Measurements from ENCODE around the gene TCTA.
"Not testable (repeated sequence)": the region's sequence is repeated elsewhere in the genome, so short reads cannot be mapped to it uniquely, and the experiment has no call there.

TCTA gene, protein sequence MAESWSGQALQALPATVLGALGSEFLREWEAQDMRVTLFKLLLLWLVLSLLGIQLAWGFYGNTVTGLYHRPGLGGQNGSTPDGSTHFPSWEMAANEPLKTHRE

DNA sequence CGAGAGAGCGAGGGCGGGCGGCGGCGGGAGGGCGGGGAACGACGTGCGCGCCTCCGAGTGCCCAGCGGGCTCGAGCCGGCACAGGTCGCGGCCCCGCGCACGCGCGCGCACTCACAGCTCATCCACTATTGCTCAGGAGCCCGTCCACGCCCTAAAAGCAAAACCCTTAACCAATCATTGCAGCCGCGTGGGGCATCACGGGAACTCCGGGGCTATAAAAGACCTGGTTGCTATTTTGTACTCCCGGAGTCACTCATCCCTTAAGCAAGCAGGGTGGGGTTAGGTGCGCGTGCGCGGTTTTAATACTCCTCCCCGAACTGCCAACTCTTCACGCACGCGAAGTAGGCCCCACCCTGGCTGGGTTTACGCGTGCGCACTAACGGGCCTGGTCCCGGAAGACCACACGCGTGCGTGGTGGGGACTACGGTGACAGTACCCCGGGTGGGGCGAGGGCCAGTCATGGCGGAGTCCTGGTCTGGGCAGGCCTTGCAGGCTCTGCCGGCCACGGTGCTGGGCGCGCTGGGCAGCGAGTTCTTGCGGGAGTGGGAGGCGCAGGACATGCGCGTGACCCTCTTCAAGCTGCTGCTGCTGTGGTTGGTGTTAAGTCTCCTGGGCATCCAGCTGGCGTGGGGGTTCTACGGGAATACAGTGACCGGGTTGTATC lies at the start of gene TCTA, which contains the start of gene RHOA:
Gene TCTA, plus strand, starts transcription at position 456 of the 664 bp plus-strand sequence. Its CDS starts 4 bp downstream, at position 460.
Gene RHOA, minus strand, starts transcription at position 9 of the 664 bp plus-strand sequence. CDS start 36,387 bp downstream, outside the sequence.
- DNase-seq: peak; percentile 99

DNA sequence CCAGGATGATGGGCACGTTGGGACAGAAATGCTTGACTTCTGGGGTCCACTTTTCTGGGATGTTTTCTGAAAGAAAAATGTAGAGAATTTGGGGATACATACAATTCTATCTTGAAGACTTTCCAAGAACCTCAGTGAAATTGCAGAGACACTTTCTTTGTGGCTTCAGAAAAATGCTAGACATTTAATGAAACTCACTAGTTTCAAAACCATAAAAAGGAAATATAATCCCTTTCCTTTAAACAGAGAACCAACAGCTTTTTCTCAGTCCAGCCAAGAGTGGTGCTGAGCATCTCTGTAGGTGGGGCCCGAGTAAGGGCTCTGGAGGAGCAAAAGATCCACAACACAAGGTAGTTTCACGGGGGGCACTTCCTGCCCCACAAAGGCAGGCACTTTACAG lies 49.7 kb upstream of the TCTA start:
- DNase-seq: no peak

DNA sequence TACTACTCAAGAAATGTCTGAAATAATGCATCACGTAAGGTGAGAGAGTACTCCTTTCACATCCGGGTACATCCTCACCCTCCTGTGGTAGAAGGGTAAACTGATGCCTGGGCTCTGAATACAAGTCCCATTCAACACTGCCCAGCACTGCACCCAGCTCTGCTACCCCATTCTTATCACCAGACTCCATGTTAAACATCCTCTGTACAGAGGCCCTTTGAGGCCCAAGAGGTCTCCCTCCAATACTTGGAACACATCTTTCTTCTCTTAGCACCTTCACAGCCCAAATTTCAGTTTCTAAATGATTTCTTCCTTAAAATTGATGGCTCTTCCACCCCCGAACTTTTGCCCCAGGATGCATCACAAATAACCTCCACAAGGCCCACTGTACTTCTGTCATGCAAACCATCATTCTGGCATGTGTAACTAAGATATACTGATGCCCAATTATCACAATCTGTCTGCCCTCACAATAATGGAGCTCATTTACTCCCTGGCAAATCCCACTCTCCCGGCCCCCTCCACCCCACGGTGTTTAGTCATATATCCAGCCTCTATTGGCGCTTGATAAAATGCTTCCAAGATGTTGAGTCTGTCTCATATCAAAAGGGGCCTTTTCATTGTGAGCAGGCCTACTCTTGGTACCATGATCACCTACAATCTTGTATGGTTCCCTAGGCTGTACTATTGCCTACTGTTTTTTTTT lies 41.5 kb upstream of the TCTA start:
- DNase-seq: no peak

DNA sequence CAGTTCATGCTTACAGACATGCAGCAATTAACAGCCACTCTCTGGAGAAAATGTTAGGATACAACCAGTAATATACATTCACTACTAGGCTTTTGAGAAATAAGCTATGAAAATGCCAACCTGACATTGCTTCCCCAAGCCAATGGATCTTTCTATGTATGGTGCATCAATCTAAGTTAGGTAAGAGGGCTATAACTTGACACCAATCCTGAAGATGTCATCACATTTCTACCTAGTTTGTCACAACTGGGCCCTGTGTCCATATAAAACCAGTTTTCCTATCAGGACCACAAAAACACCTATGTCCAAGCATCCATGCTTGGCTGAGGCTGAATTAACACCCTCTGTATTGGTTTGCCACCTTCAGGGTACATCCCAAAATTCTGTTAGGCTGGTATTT lies 40.3 kb upstream of the TCTA start:
- DNase-seq: no peak

DNA sequence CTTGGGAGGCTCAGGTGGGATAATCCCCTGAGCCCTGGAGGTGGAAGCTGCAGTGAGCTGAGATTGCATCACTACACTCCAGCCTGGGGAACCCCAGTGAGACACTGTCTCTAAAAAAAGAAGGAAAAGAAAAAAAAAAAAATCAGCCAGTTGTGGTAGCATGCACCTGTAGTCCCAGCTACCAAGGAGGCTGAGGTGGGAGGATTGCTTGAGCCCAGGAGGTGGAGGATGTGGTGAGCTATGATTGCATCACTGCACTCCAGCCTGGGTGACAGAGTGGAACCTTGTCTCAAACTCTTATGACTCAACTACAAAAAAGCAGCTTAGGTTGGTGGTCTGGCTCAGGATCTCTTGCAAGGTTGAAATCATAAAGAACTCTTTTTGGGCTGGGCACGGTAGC lies 34.7 kb upstream of the TCTA start:
- no peak for DNase-seq

DNA sequence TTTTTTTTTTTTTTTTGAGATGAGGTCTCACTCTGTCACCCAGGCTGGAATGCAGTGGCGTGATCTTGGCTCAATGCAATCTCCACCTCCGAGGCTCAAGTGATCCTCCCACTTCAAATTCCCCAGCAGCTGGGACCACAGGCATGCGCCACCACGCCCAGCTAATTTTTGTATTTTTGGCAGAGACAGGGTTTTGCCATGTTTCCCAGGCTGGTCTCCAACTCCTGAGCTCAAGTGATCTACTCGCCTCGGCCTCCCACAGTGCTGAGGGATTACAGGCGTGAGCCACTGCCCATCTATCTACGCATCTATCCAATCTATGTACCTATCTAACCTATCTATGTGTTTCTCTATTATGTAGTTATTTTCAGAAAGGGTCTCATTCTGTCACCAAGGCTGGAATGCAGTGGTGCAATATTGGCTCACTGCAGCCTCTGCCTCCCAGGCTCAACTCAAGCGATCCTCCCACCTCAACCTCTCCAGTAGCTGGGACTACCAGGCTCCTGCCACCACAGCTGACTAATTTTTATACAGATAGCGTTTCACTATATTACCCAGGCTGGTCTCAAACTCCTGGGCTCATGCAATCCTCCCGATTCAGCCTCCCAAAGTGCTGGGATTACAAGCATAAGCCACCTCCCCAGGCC lies 33.9 kb upstream of the TCTA start:
- no peak for DNase-seq

DNA sequence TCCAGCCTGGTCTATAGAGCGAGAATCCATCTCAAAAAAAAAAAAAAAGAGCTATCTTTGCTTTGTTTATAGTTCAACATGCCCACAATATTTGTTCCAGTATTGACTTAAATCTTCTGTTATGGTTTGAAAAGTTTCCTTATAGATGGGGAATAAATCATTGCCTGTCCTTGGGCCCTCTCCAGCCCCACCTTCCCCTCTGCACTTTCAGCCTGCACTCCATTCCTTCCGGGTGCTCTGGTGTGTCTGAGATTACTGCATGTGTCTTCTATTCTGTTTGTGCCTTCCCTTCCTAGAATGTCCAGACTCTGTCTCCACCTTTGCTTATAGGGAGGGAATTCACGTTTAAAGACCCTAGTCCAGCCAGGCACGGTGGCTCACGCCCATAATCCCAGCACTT lies 28.8 kb upstream of the TCTA start:
- no peak for DNase-seq

DNA sequence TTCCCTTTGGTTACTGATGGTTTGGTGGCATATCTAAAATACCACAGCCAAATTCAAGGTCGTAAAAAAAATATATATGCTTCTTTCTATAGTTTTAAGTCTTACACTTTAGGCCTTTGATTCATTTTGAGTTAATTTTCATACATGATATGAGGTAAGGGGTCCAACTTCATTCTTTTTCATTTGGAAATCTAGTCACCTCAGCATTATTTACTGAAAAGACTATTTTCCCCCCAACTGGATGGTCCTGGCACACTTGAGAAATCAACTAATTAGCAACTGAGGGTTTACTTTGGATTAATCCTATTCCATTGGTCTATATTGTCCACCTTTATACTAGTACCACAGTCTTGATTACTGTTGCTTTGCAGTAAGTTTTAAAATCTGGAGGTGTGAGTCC lies 26.6 kb upstream of the TCTA start:
- DNase-seq: no peak

DNA sequence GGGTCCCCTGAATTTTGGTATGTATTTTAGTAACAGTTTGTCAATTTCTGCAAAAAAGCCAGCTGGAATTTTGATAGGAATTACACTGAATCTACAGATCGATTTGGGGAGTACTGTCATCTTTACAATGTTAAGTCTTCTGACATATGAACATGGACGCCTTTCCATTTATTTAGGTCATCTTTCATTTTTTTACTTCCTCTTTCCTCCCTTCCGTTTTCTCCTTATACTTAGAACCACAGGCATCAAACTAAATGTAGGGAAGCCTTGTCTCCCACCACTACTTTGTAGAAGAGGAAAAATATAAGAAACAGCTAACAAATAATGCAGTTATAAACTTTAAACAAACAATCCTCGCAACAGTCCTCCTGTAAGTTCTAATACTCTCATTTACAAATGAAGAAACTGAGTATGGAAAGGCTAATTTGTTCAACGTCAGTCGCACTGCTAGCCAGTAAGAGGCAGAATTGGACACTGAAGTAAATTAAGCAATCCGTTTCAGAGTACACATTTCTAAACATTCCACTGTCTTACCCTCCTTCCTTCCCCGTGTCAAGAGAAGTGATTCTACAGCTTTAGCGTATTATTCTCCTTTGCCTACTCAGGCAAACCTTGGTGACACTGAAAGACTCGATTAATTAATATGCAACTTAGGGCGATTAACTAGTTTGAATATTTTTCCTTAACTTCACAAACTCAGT lies 26.0 kb upstream of the TCTA start:
- no peak for DNase-seq

DNA sequence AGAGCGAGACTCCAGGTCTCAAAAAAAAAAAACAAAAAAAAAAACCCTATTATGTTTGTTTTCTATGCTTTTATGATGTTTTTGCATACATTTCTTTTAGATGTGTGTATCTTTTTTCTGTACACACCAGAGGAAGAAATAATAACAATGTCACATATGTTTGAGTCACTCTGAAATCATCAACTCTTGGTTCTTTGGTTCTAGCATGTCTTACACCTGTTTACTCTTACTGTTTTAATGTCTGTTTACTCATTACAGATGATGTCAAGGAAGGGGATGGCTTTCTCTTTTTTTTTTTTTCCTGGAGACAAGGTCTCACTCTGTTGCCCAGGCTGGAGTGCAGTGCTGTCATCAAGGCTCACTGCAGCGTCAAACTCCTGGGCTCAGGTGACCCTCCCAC lies 24.5 kb upstream of the TCTA start:
- no peak for DNase-seq

DNA sequence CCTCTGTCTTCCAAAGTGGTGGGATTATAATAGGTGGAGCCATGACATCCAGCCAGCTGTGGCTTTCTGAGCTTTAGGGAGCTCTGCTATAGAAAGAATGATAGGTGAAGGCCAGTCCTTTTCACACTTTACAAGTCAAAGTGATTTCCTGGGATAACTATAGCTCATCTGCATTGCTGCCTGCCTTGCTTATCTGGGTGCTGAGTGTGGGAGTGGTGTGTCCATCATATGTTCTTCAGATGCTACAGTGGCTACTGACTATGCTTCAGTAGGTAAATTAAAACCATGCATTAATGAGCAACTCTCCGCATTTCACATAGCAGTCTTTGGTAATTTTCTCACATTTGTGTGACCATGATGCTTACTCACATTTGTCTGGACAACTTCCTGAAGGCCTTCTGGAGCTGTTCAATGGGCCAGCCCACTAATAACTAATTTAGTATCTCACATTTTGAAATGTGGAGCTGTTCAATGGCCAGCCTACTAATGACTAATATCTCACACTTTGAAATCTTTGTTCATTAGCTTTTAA lies 23.9 kb upstream of the TCTA start:
- no peak for DNase-seq

DNA sequence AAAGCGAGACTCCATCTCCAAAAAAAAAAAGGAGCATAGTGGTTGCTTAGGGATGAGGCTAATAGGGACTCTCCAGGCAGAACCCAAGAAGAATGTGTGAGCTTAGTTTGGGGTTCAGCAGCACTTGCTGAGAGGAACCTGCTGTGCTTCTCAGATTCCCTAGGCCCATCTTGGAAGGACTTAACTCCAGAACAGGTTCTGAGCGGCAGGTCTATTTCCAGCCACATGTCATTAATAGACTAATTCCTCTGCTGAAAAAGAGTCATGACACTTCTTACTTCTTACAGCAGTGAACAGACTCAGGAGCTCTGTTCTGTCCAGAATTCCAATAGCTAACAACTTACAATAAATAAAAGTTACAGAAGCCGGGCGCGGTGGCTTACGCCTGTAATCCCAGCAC lies 22.9 kb upstream of the TCTA start:
- DNase-seq: no peak

DNA sequence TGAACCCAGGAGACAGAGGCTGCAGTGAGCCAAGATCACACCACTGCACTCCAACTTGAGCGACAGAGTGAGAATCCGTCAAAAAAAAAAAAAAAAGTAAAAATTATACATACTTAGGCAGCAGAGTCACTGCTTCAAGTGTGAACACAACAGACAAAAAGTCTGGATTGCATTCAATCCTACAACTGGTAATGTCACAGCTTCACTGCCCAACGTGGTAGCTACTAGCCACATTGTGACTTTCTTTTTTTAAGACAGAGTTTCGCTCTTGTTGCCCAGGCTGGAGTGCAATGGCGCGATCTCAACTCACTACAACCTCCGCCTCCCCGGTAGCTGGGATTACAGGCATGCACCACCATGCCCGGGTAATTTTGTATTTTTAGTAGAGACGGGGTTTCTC lies 20.9 kb upstream of the TCTA start:
- DNase-seq: not testable (repeated sequence)

DNA sequence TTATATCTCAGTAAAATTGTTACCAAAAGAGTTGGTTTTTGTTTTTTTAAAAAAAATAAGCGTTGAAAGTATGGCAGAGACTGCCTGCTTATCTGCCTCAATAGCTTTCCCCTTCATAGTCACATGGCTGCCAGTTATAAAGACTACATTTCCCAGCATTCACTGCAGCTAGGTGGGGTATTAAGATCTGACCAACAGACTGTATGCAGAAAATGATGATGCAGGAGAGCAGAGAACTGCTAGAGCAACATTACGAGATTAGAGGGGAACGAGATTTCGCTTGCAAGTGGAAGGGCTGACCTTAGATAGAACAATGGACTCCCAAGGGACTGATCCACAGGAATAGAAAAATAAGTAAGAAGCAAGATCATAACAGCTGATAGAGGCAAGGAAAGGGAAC lies 14.8 kb upstream of the TCTA start:
- DNase-seq: no peak

DNA sequence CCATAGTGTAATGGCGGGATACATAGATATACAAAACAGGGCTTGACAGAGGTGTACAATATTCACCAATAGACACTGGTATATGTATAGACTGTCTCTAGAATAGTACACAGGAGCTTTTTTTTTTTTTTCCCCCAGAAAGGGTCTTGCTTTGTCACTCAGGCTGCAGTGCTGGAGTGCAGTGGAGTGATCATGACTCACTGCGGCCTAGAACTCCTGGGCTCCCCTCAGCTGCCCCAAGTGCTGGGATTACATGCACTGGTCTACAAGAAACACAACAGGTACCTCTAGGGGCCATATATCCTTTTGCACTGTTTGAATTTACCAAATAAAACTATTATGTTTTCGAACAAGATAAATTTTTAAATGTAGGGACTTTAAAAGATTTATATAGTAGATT lies 12.8 kb upstream of the TCTA start:
- no peak for DNase-seq

DNA sequence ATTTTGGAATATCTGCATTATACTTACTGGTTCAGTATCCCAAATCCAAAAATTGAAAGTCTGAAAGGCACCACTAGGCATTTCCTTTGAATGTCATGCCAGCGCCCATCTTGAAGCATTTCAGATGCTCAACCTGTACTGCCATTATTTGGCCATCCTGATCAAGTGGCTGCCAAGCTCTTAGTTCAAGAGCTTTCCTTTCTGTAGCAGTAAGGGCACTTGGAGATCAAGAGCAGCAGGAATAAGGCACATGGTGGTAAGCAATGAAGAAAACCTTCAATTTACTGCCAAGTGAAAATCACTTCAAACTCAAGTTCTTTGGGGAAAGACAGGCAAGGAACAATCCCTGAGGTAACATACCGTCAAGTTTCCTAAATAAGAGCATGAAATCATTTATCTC lies 10.5 kb upstream of the TCTA start:
- no peak for DNase-seq

DNA sequence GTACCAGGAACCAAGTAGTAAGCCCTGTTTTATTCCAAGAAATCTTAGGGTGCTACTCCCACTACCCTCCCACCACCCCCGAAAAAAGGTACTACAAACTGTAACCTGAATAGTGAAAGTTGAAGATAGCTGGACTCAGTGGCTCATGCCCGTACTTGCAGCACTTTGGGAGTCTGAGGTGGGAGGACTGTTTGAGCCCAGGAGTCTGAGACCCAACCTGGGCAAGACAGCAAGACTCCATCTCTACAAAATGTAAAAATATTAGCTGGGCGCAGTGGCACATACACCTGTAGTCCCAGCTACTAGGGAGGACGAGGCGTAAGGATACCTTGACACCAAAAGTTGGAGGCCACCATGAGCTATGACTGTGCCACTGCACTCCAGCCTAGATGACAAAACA lies 8.3 kb upstream of the TCTA start:
- DNase-seq: no peak

DNA sequence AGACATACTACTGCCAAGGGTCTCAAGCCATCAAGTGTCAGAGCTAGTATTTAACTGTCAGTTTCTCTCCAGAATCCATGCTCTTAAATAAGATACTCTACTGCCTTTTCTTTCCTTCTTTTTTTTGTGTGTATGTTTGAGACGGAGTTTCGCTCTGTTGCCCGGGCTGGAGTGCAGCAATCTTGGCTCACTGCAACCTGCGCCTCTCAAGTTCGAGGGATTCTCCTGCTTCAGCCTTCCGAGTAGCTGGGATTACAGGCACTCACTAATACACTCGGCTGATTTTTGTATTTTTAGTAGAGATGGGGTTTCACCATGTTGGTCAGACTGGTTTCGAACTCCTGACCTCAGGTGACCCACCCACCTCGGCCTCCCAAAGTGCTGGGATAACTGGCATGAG lies 6.7 kb upstream of the TCTA start:
- not testable (repeated sequence) for DNase-seq

DNA sequence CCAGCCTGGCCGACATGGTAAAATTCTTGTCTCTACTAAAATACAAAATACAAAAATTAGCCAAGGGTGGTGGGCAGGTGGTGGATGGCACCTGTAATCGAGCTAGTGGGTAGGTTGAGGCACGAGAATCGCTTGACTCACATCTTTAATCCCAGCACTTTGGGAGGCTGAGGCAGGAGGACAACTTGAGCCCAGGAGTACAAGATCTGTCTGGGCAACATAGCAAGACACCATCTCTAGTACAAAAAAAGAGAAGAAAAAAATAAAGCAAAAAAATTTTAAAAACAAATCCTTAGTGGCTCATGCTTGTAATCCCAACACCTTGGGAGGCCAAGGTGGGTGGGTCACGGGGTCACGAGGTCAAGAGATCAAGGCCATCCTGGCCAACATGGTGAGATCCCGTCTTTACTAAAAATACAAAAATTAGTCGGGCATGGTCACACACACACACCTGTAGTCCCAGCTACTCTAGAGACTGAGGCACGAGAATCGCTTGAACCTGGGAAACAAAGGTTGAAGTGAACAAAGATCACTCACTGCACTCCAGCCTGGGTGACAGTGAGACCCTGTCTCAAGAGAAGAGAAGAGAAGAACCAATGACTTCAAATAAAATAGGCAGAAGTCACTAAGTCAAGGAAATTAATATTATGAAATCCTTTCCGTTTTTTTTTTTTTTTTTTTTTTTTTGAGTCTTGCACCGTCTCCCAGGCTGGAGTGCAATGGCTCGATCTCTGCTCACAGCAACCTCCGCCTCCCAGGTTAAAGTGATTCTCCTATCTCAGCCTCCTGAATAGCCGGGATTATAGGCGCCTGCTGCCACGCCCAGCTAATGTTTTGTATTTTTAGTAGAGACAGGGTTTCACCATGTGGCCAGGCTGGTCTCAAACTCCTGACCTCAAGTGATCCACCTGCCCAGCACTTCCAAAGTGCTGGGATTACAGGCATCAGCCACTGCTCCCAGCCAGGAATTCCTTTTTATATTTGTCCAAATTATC lies 5.4 kb upstream of the TCTA start:
- DNase-seq: no peak

DNA sequence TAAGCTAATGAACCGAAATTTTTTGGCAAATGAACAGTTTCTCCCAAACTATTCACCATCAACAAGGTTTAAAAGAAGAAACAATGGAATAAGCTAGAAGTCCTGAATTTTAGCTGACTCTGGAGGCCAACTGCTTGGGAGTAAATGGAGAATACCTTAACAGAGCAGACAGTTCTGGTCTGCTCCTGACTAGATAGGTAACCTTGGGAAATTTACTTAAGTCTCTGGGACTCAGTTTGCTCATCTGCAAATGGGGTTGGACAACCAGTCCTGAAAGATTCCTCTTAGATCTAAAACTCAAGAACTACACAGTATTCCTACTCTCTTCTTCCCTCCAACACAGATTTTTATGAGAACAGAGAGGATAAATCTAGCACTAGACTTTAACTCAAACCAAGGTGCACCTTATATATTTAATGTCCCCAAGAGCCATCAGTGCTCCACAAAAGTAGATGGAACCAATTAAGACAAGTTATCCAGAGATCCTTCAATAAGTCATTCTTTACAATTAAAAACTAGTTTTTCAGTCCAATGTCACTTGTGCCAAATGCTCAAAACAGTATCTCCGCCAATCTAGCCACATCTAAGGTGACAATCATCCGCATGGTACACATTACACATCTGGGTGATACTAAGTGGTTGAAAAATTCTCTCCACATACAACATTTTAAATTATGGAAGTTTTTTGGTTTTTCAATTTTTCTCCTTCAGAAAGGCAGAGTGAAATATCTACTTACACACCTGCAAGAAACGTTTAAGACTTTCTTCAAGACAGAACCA lies 2.0 kb upstream of the TCTA start:
- no peak for DNase-seq
